Activated naive CD8-positive, alpha-beta T cell treated with anti-CD3 and anti-CD28 coated beads, Interleukin-2, amount 50 U/mL, for 24 hours (primary cell): ENCODE data around the gene IKZF1.
A peak's percentile ranks its signal among the peaks of the same experiment; 100 is the strongest.

Source experiments
- ATAC-seq: fragments of 150-1000 bp; cut with Tn5 transposase; one replicate; pipeline ENCODE4 v1.10.0; 2021
- DNase-seq: peaks from one replicate; pipeline ENCODE4 v3.0.0; 2021
- H3K27ac Mint-ChIP-seq: one replicate; pipeline ENCODE4 v1.8.0; 2021; ENCODE audit warnings: mild to moderate bottlenecking, mixed read lengths
- H3K27me3 Mint-ChIP-seq: one replicate; pipeline ENCODE4 v1.8.0; 2021; ENCODE audit warnings: mixed read lengths
- H3K36me3 Mint-ChIP-seq: one replicate; pipeline ENCODE4 v1.8.0; 2021; ENCODE audit warnings: low read depth, mixed read lengths
- H3K4me1 Mint-ChIP-seq: one replicate; pipeline ENCODE4 v1.8.0; 2021; ENCODE audit warnings: mixed read lengths
- H3K4me3 Mint-ChIP-seq: one replicate; pipeline ENCODE4 v1.8.0; 2021; ENCODE audit warnings: mild to moderate bottlenecking, moderate library complexity, mixed read lengths
- H3K9me3 Mint-ChIP-seq: one replicate; pipeline ENCODE4 v1.8.0; 2021; ENCODE audit warnings: mixed read lengths

IKZF1 gene

GRCh38 chr7:50310361-50310760, 5.8 kb downstream of the IKZF1 start:
- peak overlapping the region; percentile 96 for H3K27ac Mint-ChIP-seq
- H3K36me3 Mint-ChIP-seq, result peaks cover 94% of the 10 kb centered on the region
- no peak for DNase-seq
- H3K9me3 Mint-ChIP-seq, result no peaks in the 10 kb centered on the region
- peak overlapping the region; percentile 92 for H3K4me3 Mint-ChIP-seq
- no peaks in the 10 kb centered on the region for H3K27me3 Mint-ChIP-seq
- ATAC-seq, result no peak
- peaks cover 60% of the 10 kb centered on the region for H3K4me1 Mint-ChIP-seq

- ATAC-seq (no peak), DNase-seq (no peak)
- Mint-ChIP-seq H3K27ac (peak overlapping the region; percentile 96), H3K4me3 (peak overlapping the region; percentile 92), H3K4me1 (peaks cover 66% of the 10 kb centered on the region), H3K9me3 (no peaks in the 10 kb centered on the region), H3K27me3 (no peaks in the 10 kb centered on the region), H3K36me3 (peaks cover 94% of the 10 kb centered on the region)
These were observed 6.4 kb downstream of the IKZF1 start for GRCh38 chr7:50310956-50311355.

- H3K27ac Mint-ChIP-seq, result peak overlapping the region; percentile 96
- no peak for DNase-seq
- H3K36me3 Mint-ChIP-seq, result peaks cover 85% of the 10 kb centered on the region
These were observed 8.0 kb downstream of the IKZF1 start for GRCh38 chr7:50312250-50313162.

GRCh38 chr7:50314836-50315592, 10.5 kb downstream of the IKZF1 start:
- ATAC-seq (no peak), DNase-seq (no peak)
- H3K36me3 Mint-ChIP-seq, result peaks cover 79% of the 10 kb centered on the region
- no peaks in the 10 kb centered on the region for H3K9me3 Mint-ChIP-seq
- no peaks in the 10 kb centered on the region for H3K27me3 Mint-ChIP-seq
- peak overlapping the region; percentile 96 for H3K27ac Mint-ChIP-seq
- peaks cover 89% of the 10 kb centered on the region for H3K4me1 Mint-ChIP-seq
- peak overlapping the region; percentile 92 for H3K4me3 Mint-ChIP-seq

More at GRCh38 chr7:50312250-50313162, 8.0 kb downstream of the IKZF1 start:
- Mint-ChIP-seq H3K27me3 (no peaks in the 10 kb centered on the region), H3K4me3 (peak overlapping the region; percentile 92), H3K4me1 (peaks cover 79% of the 10 kb centered on the region), H3K9me3 (no peaks in the 10 kb centered on the region)
- ATAC-seq, result peak; percentile 27

- Mint-ChIP-seq H3K4me3 (peak overlapping the region; percentile 92), H3K4me1 (peaks cover 91% of the 10 kb centered on the region), H3K9me3 (no peaks in the 10 kb centered on the region), H3K27me3 (no peaks in the 10 kb centered on the region), H3K36me3 (peaks cover 77% of the 10 kb centered on the region), H3K27ac (peak overlapping the region; percentile 96)
- DNase-seq (no peak), ATAC-seq (peak; percentile 7)
These were observed 11.5 kb downstream of the IKZF1 start for GRCh38 chr7:50315739-50316671.

- peak overlapping the region; percentile 92 for H3K4me3 Mint-ChIP-seq
- H3K27ac Mint-ChIP-seq, result peak overlapping the region; percentile 96
- ATAC-seq, result peak; percentile 80
- no peaks in the 10 kb centered on the region for H3K9me3 Mint-ChIP-seq
- DNase-seq, result no peak
- H3K36me3 Mint-ChIP-seq, result peaks cover 78% of the 10 kb centered on the region
- H3K27me3 Mint-ChIP-seq, result no peaks in the 10 kb centered on the region
- H3K4me1 Mint-ChIP-seq, result peaks cover 98% of the 10 kb centered on the region
These were observed 12.7 kb downstream of the IKZF1 start for GRCh38 chr7:50317221-50317678.

- ATAC-seq (peak; percentile 48), DNase-seq (no peak)
- peaks cover 76% of the 10 kb centered on the region for H3K36me3 Mint-ChIP-seq
- H3K4me1 Mint-ChIP-seq, result peaks cover 98% of the 10 kb centered on the region
- peak overlapping the region; percentile 96 for H3K27ac Mint-ChIP-seq
- peak overlapping the region; percentile 92 for H3K4me3 Mint-ChIP-seq
- no peaks in the 10 kb centered on the region for H3K9me3 Mint-ChIP-seq
- H3K27me3 Mint-ChIP-seq, result no peaks in the 10 kb centered on the region
These were observed 13.5 kb downstream of the IKZF1 start for GRCh38 chr7:50317697-50318669.

GRCh38 chr7:50321487-50322067, 17.1 kb downstream of the IKZF1 start:
- peak overlapping the region; percentile 79 for H3K27ac Mint-ChIP-seq
- H3K9me3 Mint-ChIP-seq, result no peaks in the 10 kb centered on the region
- no peaks in the 10 kb centered on the region for H3K27me3 Mint-ChIP-seq
- no peak for ATAC-seq
- no peak for DNase-seq
- H3K36me3 Mint-ChIP-seq, result peaks cover 76% of the 10 kb centered on the region
- peak overlapping the region; percentile 62 for H3K4me3 Mint-ChIP-seq
- peaks cover 92% of the 10 kb centered on the region for H3K4me1 Mint-ChIP-seq

GRCh38 chr7:50324113-50324512, 19.6 kb downstream of the IKZF1 start:
- DNase-seq, result no peak
- Mint-ChIP-seq H3K27me3 (no peaks in the 10 kb centered on the region), H3K4me1 (peaks cover 88% of the 10 kb centered on the region), H3K36me3 (peaks cover 82% of the 10 kb centered on the region), H3K4me3 (no peak overlapping the region), H3K27ac (peak overlapping the region; percentile 57), H3K9me3 (no peaks in the 10 kb centered on the region)
- no peak for ATAC-seq

- Mint-ChIP-seq H3K4me3 (no peak overlapping the region), H3K4me1 (peaks cover 56% of the 10 kb centered on the region), H3K36me3 (peaks cover 78% of the 10 kb centered on the region), H3K27ac (peak overlapping the region; percentile 63), H3K9me3 (no peaks in the 10 kb centered on the region), H3K27me3 (no peaks in the 10 kb centered on the region)
- no peak for DNase-seq
- ATAC-seq, result no peak
These were observed 22.9 kb downstream of the IKZF1 start for GRCh38 chr7:50327443-50327842.

- Mint-ChIP-seq H3K4me3 (no peak overlapping the region), H3K27me3 (no peaks in the 10 kb centered on the region), H3K4me1 (peaks cover 33% of the 10 kb centered on the region), H3K9me3 (no peaks in the 10 kb centered on the region), H3K27ac (no peak overlapping the region), H3K36me3 (peaks cover 62% of the 10 kb centered on the region)
- no peak for ATAC-seq
- no peak for DNase-seq
These were observed 25.3 kb downstream of the IKZF1 start for GRCh38 chr7:50329775-50330174.

- ATAC-seq, result no peak
- Mint-ChIP-seq H3K4me3 (no peak overlapping the region), H3K4me1 (peaks cover 31% of the 10 kb centered on the region), H3K27me3 (no peaks in the 10 kb centered on the region), H3K9me3 (no peaks in the 10 kb centered on the region), H3K36me3 (peaks cover 57% of the 10 kb centered on the region), H3K27ac (no peak overlapping the region)
- DNase-seq, result no peak
These were observed 25.7 kb downstream of the IKZF1 start for GRCh38 chr7:50330254-50330653.

- DNase-seq (no peak), ATAC-seq (no peak)
- Mint-ChIP-seq H3K36me3 (peaks cover 55% of the 10 kb centered on the region), H3K4me3 (no peak overlapping the region), H3K27ac (no peak overlapping the region), H3K4me1 (peaks cover 30% of the 10 kb centered on the region), H3K27me3 (no peaks in the 10 kb centered on the region), H3K9me3 (no peaks in the 10 kb centered on the region)
These were observed 26.2 kb downstream of the IKZF1 start for GRCh38 chr7:50330696-50331095.
